ENCODE results near the gene MAP2K5. TPM values are rescaled to one million over a fixed set of nuclear protein-coding genes. Genes with fewer than 3 reads are reported as not detected.

Gene MAP2K5
- total and polyA plus RNA-seq, 10 of the 15 experiments (the other 5 are each of a cell fraction or from before 2014, with no cell fraction given) = 1.3 to 19.4 (median 9.6) TPM

- no peak for TF ChIP-seq EED (IDR thresholded peaks at IDR 0.05; ENCODE audit: low read depth)
Measured at GRCh38 chr15:67701669-67702068, 159.2 kb downstream of the MAP2K5 start (continued).

GRCh38 chr15:67707520-67708283, 165.2 kb downstream of the MAP2K5 start:
- no peak for ATAC-seq
- no peak overlapping the region for H3K4me2 ChIP-seq (ENCODE audit: control insufficient read depth, insufficient read depth)
- no peak for FAIRE-seq
- TF ChIP-seq EZH2 (IDR thresholded peaks at IDR 0.05; ENCODE audit: borderline replicate concordance, control insufficient read depth, low read depth, low read length) = no peak
- TF ChIP-seq HCFC1 (IDR thresholded peaks at IDR 0.05; ENCODE audit: low read length) = no peak
- TF ChIP-seq ESRRA (IDR thresholded peaks at IDR 0.05; ENCODE audit: low read length) = no peak
- TF ChIP-seq RFX5 (IDR thresholded peaks at IDR 0.05; ENCODE audit: low read depth, low read length) = no peak
- no peak for TF ChIP-seq POU2F2 (IDR thresholded peaks at IDR 0.05; ENCODE audit: borderline replicate concordance, low read depth, low read length)
- TF ChIP-seq CHD2 (IDR thresholded peaks at IDR 0.05; ENCODE audit: borderline replicate concordance, low read depth, low read length) = no peak
- TF ChIP-seq BCL3 (IDR thresholded peaks at IDR 0.05; ENCODE audit: borderline replicate concordance, insufficient read depth, low read depth, low read length, poor library complexity, severe bottlenecking) = no peak
- H3K9ac ChIP-seq (ENCODE audit: control insufficient read depth, insufficient read depth, low read length) = no peak overlapping the region
- in situ Hi-C loops (cut with MboI) = no loop called here
- RAD21 ChIA-PET (ENCODE audit: unreplicated experiment) = no interaction called here
- H3K4me3 ChIP-seq = no peak overlapping the region
- no peaks in the 10 kb centered on the region for H3K4me1 ChIP-seq (ENCODE audit: control insufficient read depth, insufficient read depth, low read length)
- 72% methylated on average over 2 of the region's 2 CpGs for WGBS (ENCODE audit: insufficient coverage, insufficient replicate concordance, low lambda C conversion rate, missing lambda C conversion rate)
- H4K20me1 ChIP-seq (ENCODE audit: control insufficient read depth, insufficient read depth) = no peaks in the 10 kb centered on the region
- H3K9me3 ChIP-seq (replicated peaks; ENCODE audit: control insufficient read depth, insufficient read depth, low read length) = no peaks in the 10 kb centered on the region
- H3K36me3 ChIP-seq (ENCODE audit: control insufficient read depth in 2 of 2, insufficient read depth in 2 of 2, low read length in 1 of 2) = peaks cover 0 to 2% of the 10 kb centered on the region in 2 experiments; a peak in 2 of 4 replicates
- POLR2A ChIA-PET = no interaction called here
- H2AFZ ChIP-seq (ENCODE audit: control insufficient read depth, low read depth, low read length) = no peak overlapping the region
- BruUV-seq (replicated peaks) = no TSS peak
- H3K79me2 ChIP-seq (ENCODE audit: control insufficient read depth, insufficient read depth, low read length) = no peaks in the 10 kb centered on the region
- CTCF ChIA-PET = no interaction called here
- SMC1A ChIA-PET (ENCODE audit: uncharacterized antibody, unreplicated experiment) = no interaction called here
- intact Hi-C loops (cut with micrococcal nuclease; ENCODE audit: unreplicated experiment) = no loop called here
- H3K27ac ChIP-seq (ENCODE audit: control insufficient read depth, insufficient read depth) = no peak overlapping the region
- no peak for DNase-seq (ENCODE audit: low read depth, low spot score)
- H3K27me3 ChIP-seq (replicated peaks in 1 of 2; ENCODE audit: control insufficient read depth in 2 of 2, insufficient read depth in 2 of 2, low read length in 1 of 2) = no peaks in the 10 kb centered on the region

All from GM12878 (cell line).